ENCODE results near the gene HOXA4. TPM values are rescaled to one million over a fixed set of nuclear protein-coding genes. Genes with fewer than 3 reads are reported as not detected.

Gene HOXA4
- polyA plus RNA-seq, 1 donor = 24.6 TPM

- no peak for DNase-seq
Measured at GRCh38 chr7:27115221-27116026, 15.1 kb downstream of the HOXA4 start.

GRCh38 chr7:27114881-27115220, 15.7 kb downstream of the HOXA4 start:
- DNase-seq = no peak

GRCh38 chr7:27113991-27114769, 16.4 kb downstream of the HOXA4 start:
- no peak for DNase-seq

GRCh38 chr7:27112955-27113949, 17.3 kb downstream of the HOXA4 start:
- peak; percentile 68 for DNase-seq

- DNase-seq = no peak
Measured at GRCh38 chr7:27112361-27112760, 18.2 kb downstream of the HOXA4 start.

DNA sequence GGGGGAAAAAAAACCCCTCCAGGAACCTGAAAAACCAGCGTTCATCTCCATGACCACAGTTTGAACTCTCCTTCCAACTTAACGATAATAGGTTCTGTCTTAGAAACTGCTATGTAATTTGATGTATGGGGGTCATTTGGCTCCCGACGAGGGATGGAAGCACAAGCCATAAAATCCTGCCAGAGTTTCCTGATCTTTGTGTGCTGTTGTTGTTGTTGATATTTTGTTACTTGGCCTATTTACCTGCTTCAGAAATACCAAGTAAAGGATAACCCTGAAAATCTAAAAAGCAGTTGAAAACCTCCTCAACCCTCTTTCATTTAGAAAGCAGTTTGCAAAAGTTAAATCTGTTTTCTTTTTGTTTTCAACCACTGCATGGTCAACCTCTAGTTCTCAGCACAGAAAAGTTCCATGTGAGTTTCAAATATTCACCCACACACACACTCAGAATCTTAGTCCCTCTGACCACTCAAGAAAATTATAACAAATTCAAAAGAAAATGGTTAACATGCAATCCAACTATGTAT, 18.7 kb downstream of the HOXA4 start:
- DNase-seq = no peak

- DNase-seq = no peak
Measured at GRCh38 chr7:27111042-27111750, 19.4 kb downstream of the HOXA4 start.

DNA sequence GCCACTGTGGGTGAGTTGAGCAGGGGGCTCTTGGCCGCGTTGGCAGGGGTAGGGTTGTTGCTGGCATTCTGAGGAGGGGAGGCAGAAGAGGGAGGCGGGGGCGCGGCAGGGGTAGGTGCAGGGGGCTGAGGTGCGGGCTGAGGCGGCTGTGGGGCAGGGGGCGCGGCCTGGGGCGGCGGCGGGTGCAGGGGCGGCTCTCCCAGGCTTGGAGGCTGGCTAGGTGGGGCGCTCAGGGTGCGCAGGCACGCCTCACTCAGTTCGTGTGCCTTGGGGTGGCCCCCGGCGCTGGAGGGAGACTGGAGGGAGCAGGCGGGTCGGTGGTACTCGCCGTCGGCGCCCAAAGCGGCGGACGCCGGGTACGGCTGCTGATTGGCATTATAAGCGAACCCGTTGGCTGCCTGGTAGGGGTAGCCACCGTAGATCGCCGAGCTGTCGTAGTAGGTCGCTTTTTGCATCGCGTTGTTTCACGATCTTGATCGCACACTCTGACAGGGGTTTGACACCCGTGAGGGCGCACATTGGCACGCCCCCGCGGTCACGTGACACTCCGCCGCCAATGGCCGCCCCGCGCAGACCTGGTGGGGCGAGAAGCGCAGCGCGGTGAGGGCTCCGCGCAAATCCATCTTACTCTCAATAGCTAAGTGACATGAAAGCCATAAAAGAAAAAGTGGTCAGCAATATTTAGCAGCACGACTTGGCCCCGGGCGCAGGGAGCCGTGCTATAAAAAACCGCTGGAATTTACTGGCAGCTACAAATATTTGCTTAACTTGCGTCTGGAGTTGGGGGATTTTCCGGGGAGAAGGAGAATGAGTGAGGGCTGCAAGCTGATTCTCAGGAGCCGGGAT, 20.1 kb downstream of the HOXA4 start:
- DNase-seq = peak; percentile 53

DNA sequence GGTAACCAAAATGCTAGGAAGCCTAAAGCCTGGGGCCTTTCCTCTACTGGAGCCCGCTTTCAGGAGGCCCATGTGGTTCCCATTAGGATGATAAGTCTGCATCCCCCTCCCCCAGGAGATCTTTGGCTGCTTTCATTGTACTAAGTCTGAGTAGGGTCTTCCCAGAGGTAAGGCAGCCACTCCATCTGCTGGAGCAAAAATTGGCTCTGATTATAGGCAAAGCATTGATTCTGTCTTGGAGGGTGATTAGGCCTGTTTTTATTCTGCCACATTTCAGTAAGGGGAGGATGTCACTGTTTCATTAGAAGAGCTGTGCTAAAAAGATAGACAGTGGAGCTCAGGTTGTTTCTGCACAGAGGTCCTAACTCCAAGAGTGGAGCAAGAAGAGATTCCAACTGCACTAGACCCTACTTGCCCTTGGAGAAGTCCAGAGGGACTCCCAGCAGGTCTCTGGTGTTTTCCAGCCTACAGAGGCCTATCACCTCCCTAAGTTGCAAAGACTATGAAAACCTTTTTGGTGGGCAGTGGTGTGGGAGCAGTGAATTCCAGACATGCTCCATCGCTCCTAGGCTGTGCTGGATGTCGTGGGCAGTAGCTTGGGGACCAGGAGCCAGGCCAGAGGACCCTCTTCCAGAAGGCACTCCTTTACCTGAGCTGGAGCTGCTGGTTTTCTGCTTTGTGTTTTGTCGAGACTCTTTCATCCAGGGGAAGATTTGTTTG, 20.9 kb downstream of the HOXA4 start:
- DNase-seq = no peak

GRCh38 chr7:27108390-27109127, 22.0 kb downstream of the HOXA4 start:
- no peak for DNase-seq

- no peak for DNase-seq
Measured at GRCh38 chr7:27107391-27108381, 22.9 kb downstream of the HOXA4 start.

GRCh38 chr7:27106901-27107240, 23.7 kb downstream of the HOXA4 start:
- DNase-seq = no peak

DNA sequence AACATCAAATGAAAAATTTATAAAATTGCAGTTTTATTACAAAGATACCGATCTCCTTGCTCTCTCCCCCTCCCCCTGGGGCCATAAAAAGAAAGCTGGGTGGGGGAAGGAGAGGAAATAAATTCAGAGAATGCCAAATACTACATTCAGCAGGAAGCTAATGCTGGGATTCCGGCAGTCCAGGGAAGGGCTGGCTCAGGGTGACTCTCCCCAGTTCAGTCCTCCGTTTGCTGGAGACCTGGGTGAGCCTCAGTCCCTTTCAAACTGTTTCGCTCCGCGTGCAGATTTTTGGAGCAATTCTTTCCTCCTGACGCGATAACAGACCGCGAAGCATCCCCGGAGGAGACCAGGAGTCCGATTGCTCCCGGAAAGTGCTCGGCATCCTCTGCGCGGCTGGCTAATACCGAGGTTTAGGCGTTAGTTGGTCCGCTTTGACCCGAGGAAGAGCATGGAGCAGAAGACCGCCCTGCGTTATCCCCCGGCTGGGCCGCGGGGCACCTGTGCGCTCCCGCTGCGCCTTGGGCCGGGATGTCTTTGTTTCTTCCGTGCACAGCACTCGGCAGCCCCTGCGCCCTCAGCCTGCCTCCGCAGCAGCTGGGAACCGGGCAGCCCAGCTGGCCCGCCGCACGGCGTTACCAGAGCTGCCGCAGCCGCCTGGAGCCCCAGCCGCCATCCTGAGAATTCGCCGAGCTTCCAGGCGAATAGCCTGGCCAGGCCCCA, 24.2 kb downstream of the HOXA4 start:
- no peak for DNase-seq

GRCh38 chr7:27105301-27106031, 25.1 kb downstream of the HOXA4 start:
- DNase-seq = no peak

GRCh38 chr7:27104341-27105058, 26.1 kb downstream of the HOXA4 start:
- no peak for DNase-seq
